Peyer's patch (tissue), 4 donors: Measurements from ENCODE around the gene PHPT1.

ENCODE experiments used
- CTCF ChIP-seq, 6 experiments: fragments of 450-650 bp in 4 of 6; fragments of 200-600 bp in 2 of 6; sonication (generic) in 1 of 6; IDR thresholded peaks; one replicate each; pipeline ENCODE4 v1.5.1; 2017 to 2019; ENCODE audit warnings: antibody characterized with exemption in 6 of 6, mild to moderate bottlenecking in 3 of 6, moderate library complexity in 1 of 6
- POLR2A ChIP-seq, 2 donors: fragments of 450-650 bp; IDR thresholded peaks; one replicate each; pipeline ENCODE4 v1.5.1; 2017; ENCODE audit warnings: antibody characterized with exemption in 2 of 2, mild to moderate bottlenecking in 2 of 2, moderate library complexity in 2 of 2

- TF ChIP-seq CTCF (IDR thresholded peaks at IDR 0.05) (peak in 2 of 6 experiments; percentile 0 to 24), POLR2A (IDR thresholded peaks at IDR 0.05) (peak; percentile 62 to 74)
These were observed 36.9 kb downstream of the PHPT1 start, which contains the start of gene TRAF2 for GRCh38 chr9:136885950-136886578.
